Measurements from ENCODE around the gene ASB2. TPM values are rescaled to one million over a fixed set of nuclear protein-coding genes. Genes with fewer than 3 reads are reported as not detected.

Gene ASB2
- total and polyA plus RNA-seq, 2 of the 8 experiments (the other 6 are each of a cell fraction or from before 2014, with no cell fraction given), result 1.0 to 2.1 TPM

DNA sequence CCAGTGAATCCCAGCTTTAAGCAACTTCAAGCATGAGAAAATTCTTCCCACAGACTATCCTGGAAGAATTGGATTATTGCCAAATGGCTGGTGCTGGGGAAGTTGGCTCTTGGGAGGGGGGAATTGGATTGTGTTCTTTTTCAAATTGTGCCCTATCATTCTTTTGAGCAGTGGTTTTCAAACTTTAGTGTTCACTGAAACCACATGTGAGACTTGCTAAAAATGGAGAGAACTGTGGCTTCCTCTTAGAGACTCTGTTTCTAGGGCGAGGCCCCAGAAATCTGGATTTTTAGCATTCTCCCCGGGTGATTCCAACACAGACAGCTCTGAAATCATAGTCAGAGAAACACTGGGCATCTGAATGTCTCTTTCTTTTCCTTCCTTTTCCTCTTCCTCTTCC is 35.4 kb upstream of the ASB2 start:
- Histone ChIP-seq H3K23ac (ENCODE audit: insufficient read length) (no peak overlapping the region), H3K18ac (ENCODE audit: extremely low read depth, low read length) (no peak overlapping the region), H3K27me3 (replicated peaks in 1 of 4; ENCODE audit: control insufficient read depth in 3 of 4, extremely low read depth in 1 of 4, insufficient read depth in 3 of 4, low read length in 3 of 4) (peaks cover 0 to 2% (median 0%) of the 10 kb centered on the region in 4 experiments; a peak in 1 of 7 replicates), H2AFZ (ENCODE audit: low read length) (no peak overlapping the region), H3K56ac (replicated peaks; ENCODE audit: insufficient read length, low read depth, low read length) (no peak overlapping the region), H3K4ac (replicated peaks; ENCODE audit: insufficient read length, low read depth, low read length) (no peak overlapping the region), H3K9ac (replicated peaks in 1 of 4; ENCODE audit: extremely low read depth in 1 of 4, low read depth in 3 of 4, low read length in 3 of 4) (no peak overlapping the region), H4K20me1 (replicated peaks in 1 of 2; ENCODE audit: control insufficient read depth in 1 of 2, insufficient read depth in 2 of 2, low read length in 2 of 2) (no peaks in the 10 kb centered on the region), H2BK20ac (ENCODE audit: low read length) (no peak overlapping the region), H2AK5ac (ENCODE audit: low read depth, low read length) (no peak overlapping the region), H3K79me2 (ENCODE audit: control insufficient read depth in 1 of 2, insufficient read depth in 2 of 2, low read length in 2 of 2) (no peaks in the 10 kb centered on the region), H2BK5ac (ENCODE audit: low read depth, low read length) (no peak overlapping the region), H4K8ac (ENCODE audit: extremely low read depth, insufficient read depth, low read length) (no peak overlapping the region), H3K27ac (ENCODE audit: low read depth, low read length) (no peak overlapping the region), H2BK15ac (ENCODE audit: low read length) (no peak overlapping the region), H3K4me3 (ENCODE audit: extremely low read depth in 1 of 4, insufficient read depth in 2 of 4, low read depth in 3 of 4, low read length in 4 of 4) (no peak overlapping the region), H3K14ac (ENCODE audit: insufficient read length) (no peak overlapping the region), H4K5ac (ENCODE audit: insufficient read length, low read depth, low read length) (no peak overlapping the region), H2BK120ac (replicated peaks; ENCODE audit: low read depth, low read length) (no peak overlapping the region), H3K4me2 (ENCODE audit: insufficient read depth in 1 of 2, low read depth in 2 of 2, low read length in 2 of 2) (no peak overlapping the region), H2BK12ac (ENCODE audit: low read depth, low read length) (no peak overlapping the region), H3K36me3 (ENCODE audit: control insufficient read depth in 2 of 4, insufficient read depth in 4 of 4, low read length in 3 of 4) (no peaks in the 10 kb centered on the region), H3K79me1 (ENCODE audit: low read depth, low read length) (no peaks in the 10 kb centered on the region), H4K91ac (replicated peaks; ENCODE audit: insufficient read length, low read length) (no peak overlapping the region), H3K23me2 (ENCODE audit: low read depth, low read length) (no peaks in the 10 kb centered on the region; the same call in 1 of the 2 replicates), H3K4me1 (replicated peaks in 1 of 4; ENCODE audit: control insufficient read depth in 3 of 4, insufficient read depth in 4 of 4, low read length in 3 of 4) (no peaks in the 10 kb centered on the region; a peak in 1 of 7 replicates), H3K9me3 (ENCODE audit: insufficient read depth in 2 of 2, low read depth in 1 of 2, low read length in 1 of 2) (no peaks in the 10 kb centered on the region)
- 70% methylated on average over 2 of the region's 2 CpGs; no CpG with 5 or more reads in 1 of the 2 experiments for WGBS, 2 experiments (ENCODE audit: extremely low coverage in 1 of 2, insufficient coverage in 1 of 2, insufficient read length in 1 of 2, insufficient replicate concordance in 2 of 2, low coverage in 1 of 2, low lambda C conversion rate in 2 of 2, missing lambda C conversion rate in 1 of 2)
- DNase-seq (ENCODE audit: low read depth in 1 of 2, low spot score in 2 of 2) (no peak), FAIRE-seq (no peak)
- ChIA-PET CTCF (ENCODE audit: partially characterized antibody) (interaction anchor here (0.5 to 2.8 kb wide), 9 partner anchors 8 to 168 kb away, joined by 3 to 16 read pairs (median 4); partner anchors contain the start of gene OTUB2), POLR2A (ENCODE audit: partially characterized antibody) (no interaction called here)
- no peak for TF ChIP-seq JUN (IDR thresholded peaks at IDR 0.05; ENCODE audit: low read depth, low read length)
- TF ChIP-seq YY1 (IDR thresholded peaks at IDR 0.05; ENCODE audit: low read depth, low read length), result no peak
- no peak for TF ChIP-seq SP2 (IDR thresholded peaks at IDR 0.05; ENCODE audit: low read length)
- no peak for TF ChIP-seq RXRA (IDR thresholded peaks at IDR 0.05; ENCODE audit: insufficient read depth, low read depth, low read length)
- no peak for TF ChIP-seq RAD21 (IDR thresholded peaks at IDR 0.05 in 1 of 2, conservative IDR thresholded peaks at IDR 0.05 in 1 of 2; ENCODE audit: low read depth in 2 of 2, low read length in 2 of 2)
- no peak for TF ChIP-seq JUND (IDR thresholded peaks at IDR 0.05; ENCODE audit: low read length)
- TF ChIP-seq KDM4A (IDR thresholded peaks at IDR 0.05; ENCODE audit: low read depth, low read length, severe bottlenecking), result no peak
- no peak for TF ChIP-seq PHF8 (conservative IDR thresholded peaks at IDR 0.05; ENCODE audit: low read depth, low read length)
- no peak for TF ChIP-seq TAF1 (IDR thresholded peaks at IDR 0.05; ENCODE audit: low read depth, low read length)
- no peak for TF ChIP-seq BCL11A (IDR thresholded peaks at IDR 0.05; ENCODE audit: low read depth in 2 of 2, low read length in 2 of 2)
- no peak for TF ChIP-seq NANOG (IDR thresholded peaks at IDR 0.05; ENCODE audit: insufficient read depth, low read depth, low read length, poor library complexity, severe bottlenecking)
